ENCODE results near the gene CCDC50.

The CCDC50 gene

DNA sequence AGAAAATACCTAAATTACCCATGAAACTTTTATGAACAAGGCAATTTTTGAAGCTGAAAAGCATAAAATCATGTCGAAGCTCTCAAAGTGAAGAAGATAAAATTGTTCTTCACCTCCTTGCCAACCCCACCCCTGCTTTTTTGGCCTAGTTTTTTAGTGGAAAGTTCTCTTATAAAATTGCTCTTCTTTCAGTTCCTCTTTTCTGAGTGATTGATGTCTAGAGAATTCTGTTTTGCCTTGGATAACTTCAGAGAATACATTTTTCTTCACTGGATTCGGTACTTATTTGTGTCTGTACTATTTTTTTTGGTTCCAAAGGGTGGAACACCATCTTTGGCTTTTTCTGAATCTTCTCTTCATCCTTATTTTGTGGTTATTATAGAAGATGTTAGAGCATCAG, 106.8 kb downstream of the CCDC50 start:
- H3K4me1 ChIP-seq (ENCODE audit: control insufficient read depth, low read length): peaks cover 12% of the 10 kb centered on the region
- no peaks in the 10 kb centered on the region for H3K36me3 ChIP-seq (ENCODE audit: control insufficient read depth, low read length)
- H3K27ac ChIP-seq (ENCODE audit: low read depth, low read length): no peak overlapping the region
- H3K79me2 ChIP-seq (ENCODE audit: control insufficient read depth, low read length): no peaks in the 10 kb centered on the region
- TF ChIP-seq CTCF (IDR thresholded peaks at IDR 0.05; ENCODE audit: low read depth, low read length, poor library complexity, severe bottlenecking) (no peak), EZH2phosphoT487 (IDR thresholded peaks at IDR 0.05; ENCODE audit: borderline replicate concordance, low read length) (no peak)
- H3F3A ChIP-seq (ENCODE audit: control insufficient read depth, insufficient read depth): no peaks in the 10 kb centered on the region
- H4K20me1 ChIP-seq (ENCODE audit: control insufficient read depth, insufficient read depth, low read depth, low read length): no peaks in the 10 kb centered on the region
- H3K4me3 ChIP-seq (ENCODE audit: low read length): no peak overlapping the region
- no peaks in the 10 kb centered on the region for H3K9me3 ChIP-seq (ENCODE audit: control insufficient read depth, insufficient read depth, low read length)
- H3K9me2 ChIP-seq (replicated peaks; ENCODE audit: control insufficient read depth, low read length): no peaks in the 10 kb centered on the region
- no peak overlapping the region for H3K4me2 ChIP-seq (ENCODE audit: low read length)
- H3K27me3 ChIP-seq (ENCODE audit: control insufficient read depth, low read length): no peaks in the 10 kb centered on the region

GRCh38 chr3:191438150-191438814, 109.1 kb downstream of the CCDC50 start:
- Histone ChIP-seq H3K9me3 (ENCODE audit: control insufficient read depth, insufficient read depth, low read length) (no peaks in the 10 kb centered on the region), H3K4me1 (ENCODE audit: control insufficient read depth, low read length) (peaks cover 12% of the 10 kb centered on the region), H3K9me2 (replicated peaks; ENCODE audit: control insufficient read depth, low read length) (no peaks in the 10 kb centered on the region), H3K4me3 (ENCODE audit: low read length) (no peak overlapping the region), H3K27me3 (ENCODE audit: control insufficient read depth, low read length) (no peaks in the 10 kb centered on the region), H4K20me1 (ENCODE audit: control insufficient read depth, insufficient read depth, low read depth, low read length) (no peaks in the 10 kb centered on the region), H3K36me3 (ENCODE audit: control insufficient read depth, low read length) (no peaks in the 10 kb centered on the region), H3K4me2 (ENCODE audit: low read length) (no peak overlapping the region), H3F3A (ENCODE audit: control insufficient read depth, insufficient read depth) (no peaks in the 10 kb centered on the region), H3K27ac (ENCODE audit: low read depth, low read length) (no peak overlapping the region), H3K79me2 (ENCODE audit: control insufficient read depth, low read length) (no peaks in the 10 kb centered on the region)
- TF ChIP-seq CTCF (IDR thresholded peaks at IDR 0.05; ENCODE audit: low read depth, low read length, poor library complexity, severe bottlenecking) (no peak), EZH2phosphoT487 (IDR thresholded peaks at IDR 0.05; ENCODE audit: borderline replicate concordance, low read length) (no peak)

GRCh38 chr3:191440532-191440931, 111.3 kb downstream of the CCDC50 start:
- peaks cover 10% of the 10 kb centered on the region for H3K4me1 ChIP-seq (ENCODE audit: control insufficient read depth, low read length)
- no peaks in the 10 kb centered on the region for H3K27me3 ChIP-seq (ENCODE audit: control insufficient read depth, low read length)
- no peak for TF ChIP-seq EZH2phosphoT487 (IDR thresholded peaks at IDR 0.05; ENCODE audit: borderline replicate concordance, low read length)
- TF ChIP-seq CTCF (IDR thresholded peaks at IDR 0.05; ENCODE audit: low read depth, low read length, poor library complexity, severe bottlenecking): no peak

More at GRCh38 chr3:191440532-191440931, 111.3 kb downstream of the CCDC50 start:
- Histone ChIP-seq H3K4me3 (ENCODE audit: low read length) (no peak overlapping the region), H4K20me1 (ENCODE audit: control insufficient read depth, insufficient read depth, low read depth, low read length) (no peaks in the 10 kb centered on the region), H3K4me2 (ENCODE audit: low read length) (no peak overlapping the region), H3F3A (ENCODE audit: control insufficient read depth, insufficient read depth) (no peaks in the 10 kb centered on the region), H3K36me3 (ENCODE audit: control insufficient read depth, low read length) (no peaks in the 10 kb centered on the region), H3K79me2 (ENCODE audit: control insufficient read depth, low read length) (no peaks in the 10 kb centered on the region), H3K27ac (ENCODE audit: low read depth, low read length) (no peak overlapping the region), H3K9me2 (replicated peaks; ENCODE audit: control insufficient read depth, low read length) (no peaks in the 10 kb centered on the region), H3K9me3 (ENCODE audit: control insufficient read depth, insufficient read depth, low read length) (no peaks in the 10 kb centered on the region)
